Endothelial cell (in vitro differentiated cells): ENCODE results near the gene LCA5L. TPM values are rescaled to one million over a fixed set of nuclear protein-coding genes. Genes with fewer than 3 reads are reported as not detected.

Experiments
- DNase-seq: peaks from one replicate; pipeline ENCODE4 v3.0.0; 2021; ENCODE audit warnings: low spot score
- H3K27ac Mint-ChIP-seq: one replicate; pipeline ENCODE4 v1.8.0; 2021; ENCODE audit warnings: mixed read lengths, inconsistent platforms; ENCODE audit not compliant: unreplicated experiment
- H3K27me3 Mint-ChIP-seq: one replicate; pipeline ENCODE4 v1.8.0; 2021; ENCODE audit warnings: mild to moderate bottlenecking, moderate library complexity, mixed read lengths, inconsistent platforms; ENCODE audit not compliant: unreplicated experiment
- H3K36me3 Mint-ChIP-seq: one replicate; pipeline ENCODE4 v1.8.0; 2021; ENCODE audit warnings: mild to moderate bottlenecking, low read depth, mixed read lengths, inconsistent platforms; ENCODE audit not compliant: unreplicated experiment
- H3K4me1 Mint-ChIP-seq: one replicate; pipeline ENCODE4 v1.8.0; 2021; ENCODE audit warnings: mild to moderate bottlenecking, mixed read lengths, inconsistent platforms; ENCODE audit not compliant: unreplicated experiment
- H3K4me3 Mint-ChIP-seq: one replicate; pipeline ENCODE4 v1.8.0; 2021; ENCODE audit warnings: mild to moderate bottlenecking, mixed read lengths, inconsistent platforms; ENCODE audit not compliant: unreplicated experiment
- H3K9me3 Mint-ChIP-seq: one replicate; pipeline ENCODE4 v1.8.0; 2021; ENCODE audit warnings: mixed read lengths, inconsistent platforms; ENCODE audit not compliant: unreplicated experiment
- long read RNA-seq: library from polyadenylated mRNA; unstranded; transcript quantifications from one replicate; pipeline ENCODE4 v2.0.0, GENCODE V29; 2020; ENCODE audit not compliant: unreplicated experiment
- total RNA-seq: library from RNA; stranded (reverse); fragmentation: NEBNext Ultra II Directional; extraction: Animal tissue kit (Norgen Biotek cat#: 25700); gene quantifications from one replicate; pipeline ENCODE4 v1.2.1, GENCODE V29; 2021; ENCODE audit not compliant: unreplicated experiment
- TF ChIP-seq, protein P1 (sequence below): fragments of 200-600 bp; sonication (generic); IDR thresholded peaks from one replicate; pipeline ENCODE4 v1.5.0; 2021; ENCODE audit warnings: antibody characterized with exemption; ENCODE audit not compliant: unreplicated experiment

LCA5L gene
- total RNA-seq: 0.59 TPM
- long read RNA-seq: 0 reads

- Mint-ChIP-seq H3K36me3 (peaks cover 7% of the 10 kb centered on the region), H3K9me3 (peaks cover 6% of the 10 kb centered on the region), H3K4me1 (peaks cover 18% of the 10 kb centered on the region), H3K27me3 (peaks cover 6% of the 10 kb centered on the region), H3K27ac (peak within 1 kb of the TSS; percentile 97), H3K4me3 (peak within 1 kb of the TSS; percentile 97)
- TF ChIP-seq, protein P1, sequence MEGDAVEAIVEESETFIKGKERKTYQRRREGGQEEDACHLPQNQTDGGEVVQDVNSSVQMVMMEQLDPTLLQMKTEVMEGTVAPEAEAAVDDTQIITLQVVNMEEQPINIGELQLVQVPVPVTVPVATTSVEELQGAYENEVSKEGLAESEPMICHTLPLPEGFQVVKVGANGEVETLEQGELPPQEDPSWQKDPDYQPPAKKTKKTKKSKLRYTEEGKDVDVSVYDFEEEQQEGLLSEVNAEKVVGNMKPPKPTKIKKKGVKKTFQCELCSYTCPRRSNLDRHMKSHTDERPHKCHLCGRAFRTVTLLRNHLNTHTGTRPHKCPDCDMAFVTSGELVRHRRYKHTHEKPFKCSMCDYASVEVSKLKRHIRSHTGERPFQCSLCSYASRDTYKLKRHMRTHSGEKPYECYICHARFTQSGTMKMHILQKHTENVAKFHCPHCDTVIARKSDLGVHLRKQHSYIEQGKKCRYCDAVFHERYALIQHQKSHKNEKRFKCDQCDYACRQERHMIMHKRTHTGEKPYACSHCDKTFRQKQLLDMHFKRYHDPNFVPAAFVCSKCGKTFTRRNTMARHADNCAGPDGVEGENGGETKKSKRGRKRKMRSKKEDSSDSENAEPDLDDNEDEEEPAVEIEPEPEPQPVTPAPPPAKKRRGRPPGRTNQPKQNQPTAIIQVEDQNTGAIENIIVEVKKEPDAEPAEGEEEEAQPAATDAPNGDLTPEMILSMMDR: no peak
- DNase-seq: peak; percentile 98
These were observed at the start of gene LCA5L for GRCh38 chr21:39445321-39446269. Gene LCA5L (minus strand): TSS chr21:39445778. CDS start chr21:39428493, 17,285 bp downstream.

- H3K4me1 Mint-ChIP-seq: no peaks in the 10 kb centered on the region
- no peaks in the 10 kb centered on the region for H3K9me3 Mint-ChIP-seq
- no peak overlapping the region for H3K4me3 Mint-ChIP-seq
- H3K27ac Mint-ChIP-seq: no peak overlapping the region
- no peaks in the 10 kb centered on the region for H3K36me3 Mint-ChIP-seq
- no peaks in the 10 kb centered on the region for H3K27me3 Mint-ChIP-seq
- TF ChIP-seq, protein P1: no peak
- DNase-seq: no peak
These were observed 43.9 kb upstream of the LCA5L start for GRCh38 chr21:39489380-39489924.

GRCh38 chr21:39484711-39485276, 39.2 kb upstream of the LCA5L start:
- DNase-seq: no peak
- no peaks in the 10 kb centered on the region for H3K4me1 Mint-ChIP-seq
- no peaks in the 10 kb centered on the region for H3K27me3 Mint-ChIP-seq
- no peaks in the 10 kb centered on the region for H3K9me3 Mint-ChIP-seq
- no peak overlapping the region for H3K27ac Mint-ChIP-seq
- H3K4me3 Mint-ChIP-seq: no peak overlapping the region
- H3K36me3 Mint-ChIP-seq: no peaks in the 10 kb centered on the region
- TF ChIP-seq, protein P1: no peak

GRCh38 chr21:39483917-39484316, 38.3 kb upstream of the LCA5L start:
- TF ChIP-seq, protein P1: no peak
- DNase-seq: no peak
- H3K4me1 Mint-ChIP-seq: no peaks in the 10 kb centered on the region
- H3K36me3 Mint-ChIP-seq: no peaks in the 10 kb centered on the region
- no peaks in the 10 kb centered on the region for H3K9me3 Mint-ChIP-seq
- H3K4me3 Mint-ChIP-seq: no peak overlapping the region
- no peak overlapping the region for H3K27ac Mint-ChIP-seq
- H3K27me3 Mint-ChIP-seq: no peaks in the 10 kb centered on the region
